ENCODE data around the gene PBX3.

The PBX3 gene

DNA sequence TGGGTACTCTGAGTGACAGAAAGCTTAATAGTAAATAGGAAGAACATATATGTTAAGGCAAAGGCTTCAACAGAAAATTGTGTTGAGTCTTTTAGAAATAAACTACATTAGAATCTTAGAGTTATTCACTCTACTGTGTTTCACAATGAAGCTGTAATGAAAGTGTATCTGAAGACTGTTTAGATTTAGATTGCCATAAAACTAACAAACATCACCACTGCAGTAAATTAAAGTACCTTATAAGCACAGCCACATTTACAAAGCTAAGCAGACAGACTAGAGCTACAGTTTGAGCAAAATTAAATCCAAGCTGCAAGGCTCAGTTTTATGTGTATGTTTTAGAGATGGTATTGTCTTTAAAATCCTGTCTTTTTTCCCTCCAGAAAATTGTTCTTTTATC lies 172.4 kb downstream of the PBX3 start:
- no peak for TF ChIP-seq JUND (IDR thresholded peaks at IDR 0.05; ENCODE audit: low read depth)
- DNase-seq (ENCODE audit: low read depth in 1 of 2, low spot score in 1 of 2), result no peak
- in situ Hi-C loops (cut with HindIII; ENCODE audit: low pct_unique_long_range_greater_than_20kb, low sequenced_read_pairs), result no loop called here

DNA sequence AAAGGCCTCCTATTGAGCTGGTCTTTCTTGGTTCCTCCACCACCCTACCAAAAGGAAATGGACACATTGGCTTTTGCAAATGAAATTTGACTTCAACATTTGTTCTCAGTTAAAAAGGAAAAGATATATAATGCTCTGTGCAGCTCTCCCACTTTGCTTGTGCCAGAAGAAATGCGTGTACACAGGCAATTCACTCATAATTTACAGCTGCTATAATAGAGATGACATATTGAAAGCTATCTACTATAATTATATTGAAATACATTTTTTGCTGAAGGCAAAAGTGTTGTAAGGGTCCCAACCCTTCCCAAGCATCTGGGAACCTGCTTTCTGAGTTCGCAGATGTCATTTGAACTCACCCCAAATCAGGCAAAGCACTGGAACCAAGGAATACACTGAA lies 173.2 kb downstream of the PBX3 start:
- no peak for TF ChIP-seq JUND (IDR thresholded peaks at IDR 0.05; ENCODE audit: low read depth)
- no peak for DNase-seq (ENCODE audit: low read depth in 1 of 2, low spot score in 1 of 2)
- in situ Hi-C loops (cut with HindIII; ENCODE audit: low pct_unique_long_range_greater_than_20kb, low sequenced_read_pairs), result no loop called here

DNA sequence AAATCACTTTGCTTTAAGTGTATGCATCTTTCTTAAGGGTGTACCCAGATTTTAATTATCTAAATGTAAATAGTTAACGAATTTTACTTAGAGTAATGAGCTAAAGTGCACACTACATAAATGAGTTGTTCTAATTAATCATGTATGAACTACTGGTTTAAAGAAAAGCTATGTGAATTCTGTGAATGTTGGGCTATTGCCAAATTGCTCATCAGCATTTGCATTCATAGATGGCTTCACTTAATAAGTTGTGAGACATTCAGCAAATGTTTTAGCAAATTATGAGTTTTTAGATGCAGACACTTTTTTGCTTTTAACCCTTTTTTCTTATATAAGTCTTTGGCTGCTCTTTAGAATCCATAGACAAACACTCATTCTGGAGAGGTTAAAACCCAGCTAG lies 175.7 kb downstream of the PBX3 start:
- in situ Hi-C loops (cut with HindIII; ENCODE audit: low pct_unique_long_range_greater_than_20kb, low sequenced_read_pairs), result no loop called here
- TF ChIP-seq JUND (IDR thresholded peaks at IDR 0.05; ENCODE audit: low read depth), result no peak
- DNase-seq (ENCODE audit: low read depth in 1 of 2, low spot score in 1 of 2), result no peak

DNA sequence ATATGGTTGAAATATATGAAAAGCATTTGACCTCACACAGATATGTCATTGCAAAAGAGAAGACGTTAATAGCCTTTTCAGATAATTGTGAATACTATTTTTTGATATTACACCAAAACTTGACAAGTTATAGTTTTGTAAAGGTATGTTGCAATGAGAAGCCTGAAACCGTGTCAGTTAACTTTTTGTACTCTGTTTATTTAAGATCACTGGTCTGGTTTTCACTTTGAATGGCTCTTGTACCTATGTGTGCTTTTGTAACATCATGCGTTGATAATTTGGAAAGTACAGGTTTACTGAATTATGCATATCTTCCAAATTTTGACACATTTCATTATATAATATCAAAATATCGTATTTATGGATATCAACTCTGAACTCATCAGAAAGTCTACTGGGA lies 177.2 kb downstream of the PBX3 start:
- TF ChIP-seq JUND (IDR thresholded peaks at IDR 0.05; ENCODE audit: low read depth), result no peak
- DNase-seq (ENCODE audit: low read depth in 1 of 2, low spot score in 1 of 2), result no peak
- in situ Hi-C loops (cut with HindIII; ENCODE audit: low pct_unique_long_range_greater_than_20kb, low sequenced_read_pairs), result no loop called here

DNA sequence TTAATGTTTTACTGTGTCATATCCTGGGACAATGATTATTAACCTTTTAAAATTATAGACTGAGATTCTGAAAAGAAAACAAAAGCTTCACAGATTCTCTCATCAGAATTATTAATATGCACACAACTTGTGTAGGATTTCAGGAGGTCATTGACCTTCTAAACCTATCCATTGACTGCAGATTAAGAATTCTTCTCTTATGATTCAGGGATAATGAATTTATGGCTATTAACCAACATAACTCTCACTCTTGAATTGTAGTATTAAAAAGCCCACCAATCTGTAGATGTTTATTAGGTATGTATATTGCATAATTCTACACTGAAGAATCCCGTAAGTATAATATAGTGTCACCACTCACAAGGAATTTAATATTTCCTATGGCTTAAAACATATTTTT lies 179.8 kb downstream of the PBX3 start:
- no peak for TF ChIP-seq JUND (IDR thresholded peaks at IDR 0.05; ENCODE audit: low read depth)
- DNase-seq (ENCODE audit: low read depth in 1 of 2, low spot score in 1 of 2), result no peak
- in situ Hi-C loops (cut with HindIII; ENCODE audit: low pct_unique_long_range_greater_than_20kb, low sequenced_read_pairs), result no loop called here

DNA sequence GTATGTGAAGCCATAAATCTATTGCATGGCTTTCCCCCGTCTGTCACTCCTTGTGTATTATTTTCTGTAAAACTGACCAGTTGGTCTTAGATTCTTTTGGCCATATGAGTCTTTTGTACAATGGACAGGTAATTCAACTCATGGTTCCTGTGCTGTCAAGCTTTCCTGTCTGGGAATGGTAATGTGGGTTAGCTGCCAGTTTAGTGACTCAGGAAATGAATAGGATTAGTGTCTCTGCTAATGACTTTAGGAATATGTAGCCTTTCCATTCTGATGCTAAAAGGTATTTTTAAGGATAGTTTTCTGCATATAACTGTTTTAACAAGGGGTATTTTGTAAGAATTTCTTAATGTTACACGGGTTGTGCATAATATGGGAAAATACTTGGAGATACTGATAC lies 182.7 kb downstream of the PBX3 start:
- no peak for TF ChIP-seq JUND (IDR thresholded peaks at IDR 0.05; ENCODE audit: low read depth)
- in situ Hi-C loops (cut with HindIII; ENCODE audit: low pct_unique_long_range_greater_than_20kb, low sequenced_read_pairs), result no loop called here
- no peak for DNase-seq (ENCODE audit: low read depth in 1 of 2, low spot score in 1 of 2)

DNA sequence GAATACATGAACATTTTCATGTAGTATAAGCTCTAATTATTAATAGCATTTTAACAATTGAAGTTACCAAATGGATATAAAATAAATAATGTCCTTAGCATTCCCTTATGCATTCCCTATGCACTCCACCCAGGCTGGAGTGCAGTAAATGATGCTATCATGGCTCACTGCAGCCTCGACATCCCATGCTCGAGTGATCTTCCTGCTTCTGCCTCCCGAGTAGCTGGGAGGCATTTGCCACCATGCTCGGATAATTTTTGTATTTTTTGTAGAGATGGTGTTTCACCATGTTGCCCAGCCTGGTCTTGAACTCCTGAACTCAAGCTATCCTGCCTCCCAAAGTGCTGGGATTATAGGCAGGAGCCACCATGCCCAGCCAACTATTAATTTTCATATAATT lies 184.0 kb downstream of the PBX3 start:
- no peak for DNase-seq (ENCODE audit: low read depth in 1 of 2, low spot score in 1 of 2)
- no peak for TF ChIP-seq JUND (IDR thresholded peaks at IDR 0.05; ENCODE audit: low read depth)
- in situ Hi-C loops (cut with HindIII; ENCODE audit: low pct_unique_long_range_greater_than_20kb, low sequenced_read_pairs), result no loop called here

DNA sequence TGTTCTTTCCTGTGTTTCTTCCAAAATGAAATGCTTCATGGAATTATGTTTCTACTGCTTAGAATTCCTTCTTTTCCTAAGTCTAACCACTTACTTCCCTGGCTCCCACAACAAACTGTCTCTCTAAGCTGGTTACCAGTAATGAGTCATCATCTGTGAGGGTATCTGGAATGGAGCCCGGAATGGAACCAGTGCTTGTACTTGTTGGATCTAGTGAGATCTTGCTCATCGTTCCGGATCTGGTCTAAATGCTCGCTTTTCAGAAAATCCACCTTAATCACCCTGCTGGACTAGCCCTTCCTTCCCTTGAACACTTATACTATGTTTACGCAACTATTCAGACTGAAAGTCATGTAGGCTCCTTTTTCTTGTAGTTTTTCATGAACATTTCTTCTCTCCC lies 184.8 kb downstream of the PBX3 start:
- DNase-seq (ENCODE audit: low read depth in 1 of 2, low spot score in 1 of 2), result no peak
- in situ Hi-C loops (cut with HindIII; ENCODE audit: low pct_unique_long_range_greater_than_20kb, low sequenced_read_pairs), result no loop called here
- TF ChIP-seq JUND (IDR thresholded peaks at IDR 0.05; ENCODE audit: low read depth), result no peak

DNA sequence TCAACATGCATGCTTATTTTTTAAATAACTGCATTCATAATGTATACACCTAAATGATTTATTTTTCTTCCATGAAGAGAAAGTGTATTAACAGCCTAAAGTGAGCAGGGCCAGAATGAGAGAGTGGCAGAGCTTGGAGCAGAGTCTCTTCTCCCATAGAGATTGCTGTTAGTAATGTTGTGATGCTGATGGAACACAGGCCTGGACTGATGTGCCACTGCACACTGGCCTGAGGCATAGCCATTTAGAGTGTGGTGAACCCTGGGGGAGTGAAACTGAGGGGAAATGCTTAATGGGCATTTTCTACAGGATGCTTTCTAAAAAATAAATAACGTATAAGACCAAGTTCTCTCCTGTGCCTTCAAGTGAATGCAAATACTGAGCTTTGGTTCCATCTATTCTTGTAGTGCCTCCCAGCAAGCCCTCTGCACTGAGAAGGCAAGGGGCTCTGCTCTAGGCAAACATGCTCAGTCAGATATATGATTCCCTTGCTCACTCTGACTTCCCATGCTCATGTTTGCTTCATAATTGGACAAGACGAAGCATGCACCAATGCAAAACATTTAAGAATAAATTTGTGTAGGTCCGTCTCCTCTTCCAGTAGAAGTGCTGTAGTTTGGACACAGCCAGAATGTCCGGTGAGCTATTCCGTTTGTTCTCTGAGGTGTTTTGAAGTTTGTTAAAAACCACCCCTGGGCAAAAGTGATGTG lies 185.7 kb downstream of the PBX3 start:
- in situ Hi-C loops (cut with HindIII; ENCODE audit: low pct_unique_long_range_greater_than_20kb, low sequenced_read_pairs), result no loop called here
- DNase-seq (ENCODE audit: low read depth in 1 of 2, low spot score in 1 of 2), result no peak
- no peak for TF ChIP-seq JUND (IDR thresholded peaks at IDR 0.05; ENCODE audit: low read depth)

DNA sequence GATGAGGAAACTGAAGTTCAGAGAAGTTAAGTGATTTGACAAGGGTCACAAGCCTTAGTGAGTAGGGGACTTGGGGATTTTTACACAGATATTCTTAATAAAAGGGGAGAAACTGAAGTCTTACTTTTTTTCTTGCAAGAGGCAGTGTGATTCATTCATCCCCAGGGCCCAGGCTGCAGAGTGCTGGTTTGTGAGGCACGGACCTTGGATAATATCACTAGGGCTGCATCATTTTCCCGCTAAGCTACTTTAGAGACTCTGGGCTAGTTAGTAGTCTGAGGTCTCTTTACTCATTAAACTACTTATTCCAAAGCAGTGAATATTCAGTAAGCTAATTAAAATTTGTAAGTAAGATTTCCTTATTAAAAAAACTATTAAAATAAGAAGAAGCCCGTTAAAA lies 195.0 kb downstream of the PBX3 start:
- no peak for TF ChIP-seq JUND (IDR thresholded peaks at IDR 0.05; ENCODE audit: low read depth)
- in situ Hi-C loops (cut with HindIII; ENCODE audit: low pct_unique_long_range_greater_than_20kb, low sequenced_read_pairs), result no loop called here
- no peak for DNase-seq (ENCODE audit: low read depth in 1 of 2, low spot score in 1 of 2)

DNA sequence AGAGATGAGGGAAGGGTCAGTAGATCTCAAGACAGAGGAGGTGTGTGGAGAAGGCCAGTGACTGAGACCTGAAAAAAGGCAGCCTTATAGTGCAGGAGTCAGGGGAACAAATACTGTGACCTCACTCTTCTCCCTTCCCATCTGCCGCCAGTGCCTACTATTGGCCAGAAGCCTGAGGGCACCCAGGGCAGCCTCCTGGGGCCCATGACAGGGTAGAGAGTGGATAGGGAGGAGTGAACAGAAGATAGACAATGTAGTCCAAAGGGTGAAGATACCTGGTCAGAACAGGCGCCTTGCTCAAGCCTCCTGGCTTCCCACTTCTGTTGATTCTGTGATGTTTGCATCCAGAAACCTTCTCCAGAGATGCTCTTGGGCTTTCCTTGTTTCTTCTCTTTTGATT lies 196.7 kb downstream of the PBX3 start:
- TF ChIP-seq JUND (IDR thresholded peaks at IDR 0.05; ENCODE audit: low read depth), result no peak
- in situ Hi-C loops (cut with HindIII; ENCODE audit: low pct_unique_long_range_greater_than_20kb, low sequenced_read_pairs), result no loop called here
- no peak for DNase-seq (ENCODE audit: low read depth in 1 of 2, low spot score in 1 of 2)

DNA sequence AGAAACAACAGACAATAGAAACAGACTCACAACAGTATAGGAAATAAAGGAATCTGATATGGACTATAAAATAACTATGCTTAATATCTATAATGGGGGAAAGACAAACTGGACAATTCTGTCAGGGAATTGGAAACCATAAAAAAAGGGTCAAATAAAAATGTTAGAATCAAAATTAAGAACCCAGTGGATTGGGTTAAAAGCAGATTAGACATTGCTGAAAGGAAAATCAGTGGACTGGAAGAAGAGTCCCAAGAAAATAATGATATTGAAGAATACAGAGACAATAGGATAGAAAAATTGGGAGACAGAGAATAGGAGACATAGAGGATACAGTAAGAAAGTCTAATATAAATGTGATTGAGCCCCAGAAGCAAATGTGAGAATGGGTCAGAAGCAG lies 199.2 kb downstream of the PBX3 start:
- in situ Hi-C loops (cut with HindIII; ENCODE audit: low pct_unique_long_range_greater_than_20kb, low sequenced_read_pairs), result no loop called here
- no peak for TF ChIP-seq JUND (IDR thresholded peaks at IDR 0.05; ENCODE audit: low read depth)
- DNase-seq (ENCODE audit: low read depth in 1 of 2, low spot score in 1 of 2), result no peak

DNA sequence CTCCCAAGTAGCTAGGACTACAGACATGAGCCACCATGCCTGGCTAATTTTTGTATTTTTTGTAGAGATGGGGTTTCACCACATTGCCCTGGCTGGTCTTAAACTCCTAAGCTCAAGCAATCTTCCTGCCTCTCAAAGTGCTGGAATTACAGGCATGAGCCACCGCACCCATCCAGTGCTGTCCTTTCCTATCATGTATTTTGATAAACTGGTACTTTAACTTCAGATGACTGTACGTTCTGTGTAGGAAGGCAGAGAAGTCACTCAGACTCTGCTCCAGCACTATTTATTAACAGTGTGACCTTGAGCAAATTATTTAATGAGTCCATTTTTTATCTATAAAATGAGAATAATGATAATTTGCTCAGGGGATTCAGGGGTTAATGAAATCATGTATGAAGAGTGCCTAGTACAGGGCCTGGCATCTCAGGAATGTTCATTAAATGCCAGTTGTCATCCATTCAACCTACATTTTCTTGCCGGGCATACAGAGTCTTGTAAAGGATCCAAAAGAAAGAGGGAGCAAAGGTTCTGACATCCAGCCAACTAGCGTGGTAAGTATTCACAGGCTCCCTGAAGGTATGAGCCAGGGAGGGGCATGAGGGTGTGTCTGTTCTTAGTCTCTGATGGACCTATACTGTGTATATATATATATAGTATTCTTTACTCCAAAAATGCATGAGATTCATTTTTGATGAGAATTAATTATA lies 201.9 kb downstream of the PBX3 start:
- no peak for TF ChIP-seq JUND (IDR thresholded peaks at IDR 0.05; ENCODE audit: low read depth)
- peak in 1 of 2 experiments; percentile 53 for DNase-seq (ENCODE audit: low read depth in 1 of 2, low spot score in 1 of 2)
- in situ Hi-C loops (cut with HindIII; ENCODE audit: low pct_unique_long_range_greater_than_20kb, low sequenced_read_pairs), result no loop called here
